ENCODE results near the gene JAKMIP2. TPM values are rescaled to one million over a fixed set of nuclear protein-coding genes. Genes with fewer than 3 reads are reported as not detected.

JAKMIP2 gene
- total RNA-seq, 1 donor from 2014 or later, result 2.0 TPM

GRCh38 chr5:147645197-147645596 lies 137.3 kb downstream of the JAKMIP2 start:
- no peaks in the 10 kb centered on the region for H3K27me3 Mint-ChIP-seq
- H3K36me3 Mint-ChIP-seq (ENCODE audit: low read depth), result peaks cover 10% of the 10 kb centered on the region
- H3K4me3 Mint-ChIP-seq, result no peak overlapping the region
- no peak overlapping the region for H3K27ac Mint-ChIP-seq
- intact Hi-C loops (cut with micrococcal nuclease), result no loop called here
- H3K4me1 Mint-ChIP-seq, result no peaks in the 10 kb centered on the region
- ChIA-PET POLR2A (no interaction called here), CTCF (no interaction called here)
- DNase-seq (no peak), ATAC-seq (ENCODE audit: low read depth) (no peak)
- no peaks in the 10 kb centered on the region for H3K9me3 Mint-ChIP-seq
- TF ChIP-seq, protein P1, sequence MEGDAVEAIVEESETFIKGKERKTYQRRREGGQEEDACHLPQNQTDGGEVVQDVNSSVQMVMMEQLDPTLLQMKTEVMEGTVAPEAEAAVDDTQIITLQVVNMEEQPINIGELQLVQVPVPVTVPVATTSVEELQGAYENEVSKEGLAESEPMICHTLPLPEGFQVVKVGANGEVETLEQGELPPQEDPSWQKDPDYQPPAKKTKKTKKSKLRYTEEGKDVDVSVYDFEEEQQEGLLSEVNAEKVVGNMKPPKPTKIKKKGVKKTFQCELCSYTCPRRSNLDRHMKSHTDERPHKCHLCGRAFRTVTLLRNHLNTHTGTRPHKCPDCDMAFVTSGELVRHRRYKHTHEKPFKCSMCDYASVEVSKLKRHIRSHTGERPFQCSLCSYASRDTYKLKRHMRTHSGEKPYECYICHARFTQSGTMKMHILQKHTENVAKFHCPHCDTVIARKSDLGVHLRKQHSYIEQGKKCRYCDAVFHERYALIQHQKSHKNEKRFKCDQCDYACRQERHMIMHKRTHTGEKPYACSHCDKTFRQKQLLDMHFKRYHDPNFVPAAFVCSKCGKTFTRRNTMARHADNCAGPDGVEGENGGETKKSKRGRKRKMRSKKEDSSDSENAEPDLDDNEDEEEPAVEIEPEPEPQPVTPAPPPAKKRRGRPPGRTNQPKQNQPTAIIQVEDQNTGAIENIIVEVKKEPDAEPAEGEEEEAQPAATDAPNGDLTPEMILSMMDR (IDR thresholded peaks at IDR 0.05), result no peak

DNA sequence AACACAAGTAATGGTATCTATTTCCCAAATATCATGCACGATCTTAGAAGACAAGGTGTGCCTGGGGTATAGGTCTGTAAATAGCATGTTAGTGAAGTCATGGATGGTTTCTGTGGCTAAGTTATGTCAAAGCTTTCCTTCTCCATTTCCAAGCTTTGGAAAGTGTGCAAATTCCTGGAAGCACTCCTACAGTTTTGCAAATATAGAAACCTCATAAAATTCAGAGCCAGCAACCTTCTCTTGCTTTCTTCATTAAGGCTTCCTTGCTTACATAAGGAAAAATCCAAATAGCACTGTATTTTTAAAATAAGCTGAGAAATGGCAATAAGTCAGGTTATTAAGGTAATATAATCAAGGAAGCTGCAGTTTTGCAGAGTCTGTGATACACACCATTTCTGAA lies 138.1 kb downstream of the JAKMIP2 start:
- ChIA-PET CTCF (no interaction called here), POLR2A (no interaction called here)
- Mint-ChIP-seq H3K9me3 (no peaks in the 10 kb centered on the region), H3K4me1 (no peaks in the 10 kb centered on the region), H3K27me3 (no peaks in the 10 kb centered on the region), H3K27ac (no peak overlapping the region), H3K36me3 (ENCODE audit: low read depth) (peaks cover 10% of the 10 kb centered on the region), H3K4me3 (no peak overlapping the region)
- ATAC-seq (ENCODE audit: low read depth) (no peak), DNase-seq (no peak)
- TF ChIP-seq, protein P1 (IDR thresholded peaks at IDR 0.05), result no peak
- intact Hi-C loops (cut with micrococcal nuclease), result no loop called here

- ChIA-PET POLR2A (no interaction called here), CTCF (no interaction called here)
- H3K36me3 Mint-ChIP-seq (ENCODE audit: low read depth), result peaks cover 13% of the 10 kb centered on the region
- H3K27me3 Mint-ChIP-seq, result no peaks in the 10 kb centered on the region
- ATAC-seq (ENCODE audit: low read depth) (no peak), DNase-seq (no peak)
- H3K4me1 Mint-ChIP-seq, result no peaks in the 10 kb centered on the region
- H3K27ac Mint-ChIP-seq, result no peak overlapping the region
- no peak overlapping the region for H3K4me3 Mint-ChIP-seq
- H3K9me3 Mint-ChIP-seq, result no peaks in the 10 kb centered on the region
- TF ChIP-seq, protein P1 (IDR thresholded peaks at IDR 0.05), result no peak
- intact Hi-C loops (cut with micrococcal nuclease), result no loop called here
Measured at GRCh38 chr5:147643142-147643541, 139.4 kb downstream of the JAKMIP2 start.

DNA sequence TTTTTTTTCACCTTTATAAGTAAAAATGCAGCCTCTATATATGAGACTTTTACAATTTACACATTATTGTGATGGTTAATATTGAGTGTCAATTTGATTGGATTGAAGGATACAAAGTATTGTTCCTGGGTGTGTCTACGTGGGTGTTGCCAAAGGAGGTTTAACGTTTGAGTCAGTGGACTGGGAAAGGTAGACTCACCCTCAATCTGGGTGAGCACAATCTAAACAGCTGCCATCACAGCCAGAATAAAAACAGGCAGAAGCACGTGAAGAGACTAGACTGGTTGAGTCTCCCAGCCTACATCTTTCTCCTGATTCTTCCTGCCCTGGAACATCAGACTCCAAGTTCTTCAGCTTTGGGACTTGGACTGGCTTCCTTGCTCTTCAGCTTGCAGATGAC lies 139.9 kb downstream of the JAKMIP2 start:
- Mint-ChIP-seq H3K9me3 (no peaks in the 10 kb centered on the region), H3K4me3 (no peak overlapping the region), H3K36me3 (ENCODE audit: low read depth) (peaks cover 13% of the 10 kb centered on the region), H3K4me1 (no peaks in the 10 kb centered on the region), H3K27me3 (no peaks in the 10 kb centered on the region), H3K27ac (no peak overlapping the region)
- TF ChIP-seq, protein P1 (IDR thresholded peaks at IDR 0.05), result no peak
- POLR2A ChIA-PET, result no interaction called here
- intact Hi-C loops (cut with micrococcal nuclease), result no loop called here
- no peak for ATAC-seq (ENCODE audit: low read depth)
- DNase-seq, result no peak
- CTCF ChIA-PET, result no interaction called here

GRCh38 chr5:147639321-147639720 lies 143.2 kb downstream of the JAKMIP2 start:
- no peak for DNase-seq
- CTCF ChIA-PET, result interaction anchor here (0.7 to 1.1 kb wide), 2 partner anchors 11 to 183 kb away, joined by 3 read pairs; no protein-coding TSS in a partner anchor
- no peaks in the 10 kb centered on the region for H3K27me3 Mint-ChIP-seq
- ATAC-seq (ENCODE audit: low read depth), result no peak
- intact Hi-C loops (cut with micrococcal nuclease), result no loop called here
- peaks cover 11% of the 10 kb centered on the region for H3K36me3 Mint-ChIP-seq (ENCODE audit: low read depth)
- no peaks in the 10 kb centered on the region for H3K9me3 Mint-ChIP-seq
- POLR2A ChIA-PET, result no interaction called here
- H3K4me1 Mint-ChIP-seq, result no peaks in the 10 kb centered on the region
- H3K27ac Mint-ChIP-seq, result no peak overlapping the region
- TF ChIP-seq, protein P1 (IDR thresholded peaks at IDR 0.05), result no peak
- no peak overlapping the region for H3K4me3 Mint-ChIP-seq

Data from activated B cell treated with CpG ODN at 0.5 μM for 24 hours (primary cell).